Stimulated activated CD4-positive, alpha-beta T cell treated with anti-CD3 and anti-CD28 coated beads, TNF-alpha, amount 100 ng/mL, for 4 hours (primary cell): ENCODE data around the gene ISM2.

Source experiments
- DNase-seq, 3 experiments: peaks; one replicate each; pipeline ENCODE4 v3.0.0-alpha.2; 2020; ENCODE audit warnings: low read depth in 3 of 3

ISM2 gene

GRCh38 chr14:77469067-77469505, 29.5 kb downstream of the ISM2 start:
- no peak for DNase-seq

- no peak for DNase-seq
These were observed 30.8 kb downstream of the ISM2 start for GRCh38 chr14:77467801-77468200.

- DNase-seq: peak in 2 of 3 experiments; percentile 28 to 31
These were observed 39.4 kb downstream of the ISM2 start for GRCh38 chr14:77459072-77459723.

GRCh38 chr14:77458249-77458950, 40.2 kb downstream of the ISM2 start:
- DNase-seq: peak in 2 of 3 experiments; percentile 10 to 22

- DNase-seq: peak; percentile 73 to 87 (median 86)
These were observed 40.9 kb downstream of the ISM2 start, which contains the start of the genes AHSA1 and VIPAS39 for GRCh38 chr14:77457522-77458248. Gene AHSA1, plus strand, starts transcription at chr14:77458093. Its CDS starts 97 bp downstream, at chr14:77458190. Gene VIPAS39, minus strand, starts transcription at chr14:77457601. Its CDS starts 3,499 bp downstream, at chr14:77454102.

- no peak for DNase-seq
These were observed 41.5 kb downstream of the ISM2 start for GRCh38 chr14:77457115-77457521.

GRCh38 chr14:77455966-77456640, 42.5 kb downstream of the ISM2 start:
- DNase-seq: no peak

- DNase-seq: no peak
These were observed 56.4 kb downstream of the ISM2 start for GRCh38 chr14:77442196-77442595.

GRCh38 chr14:77439861-77440260, 58.8 kb downstream of the ISM2 start:
- no peak for DNase-seq

GRCh38 chr14:77438596-77438995, 60.0 kb downstream of the ISM2 start:
- DNase-seq: no peak

GRCh38 chr14:77436042-77436441, 62.6 kb downstream of the ISM2 start:
- no peak for DNase-seq

GRCh38 chr14:77426396-77426795, 72.2 kb downstream of the ISM2 start:
- DNase-seq: no peak

GRCh38 chr14:77424862-77425261, 73.8 kb downstream of the ISM2 start:
- no peak for DNase-seq
